Measurements from ENCODE around the gene MFNG.

The MFNG gene

GRCh38 chr22:37509059-37509860 lies 23.1 kb upstream of the MFNG start:
- H3K4me2 ChIP-seq, result no peak overlapping the region
- TF ChIP-seq CTCF (conservative IDR thresholded peaks at IDR 0.05; ENCODE audit: low read depth, low read length), result no peak
- H3K27ac ChIP-seq, result no peak overlapping the region
- no peaks in the 10 kb centered on the region for H3K79me2 ChIP-seq (ENCODE audit: insufficient read depth, low read depth)
- no peaks in the 10 kb centered on the region for H4K20me1 ChIP-seq (ENCODE audit: insufficient read depth)
- H3K27me3 ChIP-seq (ENCODE audit: insufficient read depth, low read depth), result peaks cover 6% of the 10 kb centered on the region; the same call in 1 of the 2 replicates
- H3K9ac ChIP-seq, result no peak overlapping the region
- no peak overlapping the region for H2AFZ ChIP-seq (ENCODE audit: low read depth)
- no peaks in the 10 kb centered on the region for H3K4me1 ChIP-seq (ENCODE audit: low read depth, poor library complexity, severe bottlenecking)
- no peak overlapping the region for H3K4me3 ChIP-seq (IDR thresholded peaks at IDR 0.05; ENCODE audit: insufficient read depth, low read depth, low read length)
- H3K36me3 ChIP-seq (ENCODE audit: insufficient read depth), result no peaks in the 10 kb centered on the region

- Histone ChIP-seq H3K79me2 (ENCODE audit: insufficient read depth, low read depth) (no peaks in the 10 kb centered on the region), H3K4me3 (IDR thresholded peaks at IDR 0.05; ENCODE audit: insufficient read depth, low read depth, low read length) (no peak overlapping the region), H2AFZ (ENCODE audit: low read depth) (no peak overlapping the region), H3K4me2 (no peak overlapping the region), H3K9ac (no peak overlapping the region), H4K20me1 (ENCODE audit: insufficient read depth) (no peaks in the 10 kb centered on the region), H3K27me3 (ENCODE audit: insufficient read depth, low read depth) (peaks cover 6% of the 10 kb centered on the region; the same call in 1 of the 2 replicates), H3K4me1 (ENCODE audit: low read depth, poor library complexity, severe bottlenecking) (no peaks in the 10 kb centered on the region), H3K36me3 (ENCODE audit: insufficient read depth) (no peaks in the 10 kb centered on the region), H3K27ac (no peak overlapping the region)
- no peak for TF ChIP-seq CTCF (conservative IDR thresholded peaks at IDR 0.05; ENCODE audit: low read depth, low read length)
Measured at GRCh38 chr22:37508431-37508992, 22.3 kb upstream of the MFNG start.

- Histone ChIP-seq H4K20me1 (ENCODE audit: insufficient read depth) (no peaks in the 10 kb centered on the region), H3K4me2 (no peak overlapping the region), H3K79me2 (ENCODE audit: insufficient read depth, low read depth) (no peaks in the 10 kb centered on the region), H3K27me3 (ENCODE audit: insufficient read depth, low read depth) (peaks cover 5% of the 10 kb centered on the region; the same call in 1 of the 2 replicates), H3K9ac (no peak overlapping the region), H3K27ac (no peak overlapping the region), H3K36me3 (ENCODE audit: insufficient read depth) (no peaks in the 10 kb centered on the region), H3K4me1 (ENCODE audit: low read depth, poor library complexity, severe bottlenecking) (no peaks in the 10 kb centered on the region), H3K4me3 (IDR thresholded peaks at IDR 0.05; ENCODE audit: insufficient read depth, low read depth, low read length) (no peak overlapping the region), H2AFZ (ENCODE audit: low read depth) (no peak overlapping the region)
- TF ChIP-seq CTCF (conservative IDR thresholded peaks at IDR 0.05; ENCODE audit: low read depth, low read length), result no peak
Measured at GRCh38 chr22:37507731-37508130, 21.5 kb upstream of the MFNG start.

GRCh38 chr22:37505989-37506388 lies 19.8 kb upstream of the MFNG start:
- Histone ChIP-seq H2AFZ (ENCODE audit: low read depth) (no peak overlapping the region), H3K4me2 (no peak overlapping the region), H4K20me1 (ENCODE audit: insufficient read depth) (no peaks in the 10 kb centered on the region), H3K4me3 (IDR thresholded peaks at IDR 0.05; ENCODE audit: insufficient read depth, low read depth, low read length) (no peak overlapping the region), H3K27ac (no peak overlapping the region), H3K36me3 (ENCODE audit: insufficient read depth) (no peaks in the 10 kb centered on the region), H3K9ac (no peak overlapping the region), H3K4me1 (ENCODE audit: low read depth, poor library complexity, severe bottlenecking) (no peaks in the 10 kb centered on the region), H3K79me2 (ENCODE audit: insufficient read depth, low read depth) (no peaks in the 10 kb centered on the region), H3K27me3 (ENCODE audit: insufficient read depth, low read depth) (peaks cover 2% of the 10 kb centered on the region; the same call in 1 of the 2 replicates)
- TF ChIP-seq CTCF (conservative IDR thresholded peaks at IDR 0.05; ENCODE audit: low read depth, low read length), result no peak
